OCI-LY1 (cell line): ENCODE data around the gene TRUB2.

Experiments used
- EZH2 ChIP-seq: fragments of 200-600 bp; sonication (generic), shearing (Covaris generic); IDR thresholded peaks from 2 replicates; pipeline ENCODE4 v1.8.0; 2017; ENCODE audit warnings: borderline replicate concordance, mixed run types, mild to moderate bottlenecking, antibody characterized with exemption, low read length, moderate library complexity, mixed read lengths
- TF ChIP-seq, protein P1 (sequence below): fragments of 200-600 bp; sonication (generic), shearing (Covaris generic); IDR thresholded peaks from 2 replicates; pipeline ENCODE4 v1.5.1; 2017; ENCODE audit warnings: mild to moderate bottlenecking, antibody characterized with exemption, low read length, moderate library complexity, mixed read lengths

DNA sequence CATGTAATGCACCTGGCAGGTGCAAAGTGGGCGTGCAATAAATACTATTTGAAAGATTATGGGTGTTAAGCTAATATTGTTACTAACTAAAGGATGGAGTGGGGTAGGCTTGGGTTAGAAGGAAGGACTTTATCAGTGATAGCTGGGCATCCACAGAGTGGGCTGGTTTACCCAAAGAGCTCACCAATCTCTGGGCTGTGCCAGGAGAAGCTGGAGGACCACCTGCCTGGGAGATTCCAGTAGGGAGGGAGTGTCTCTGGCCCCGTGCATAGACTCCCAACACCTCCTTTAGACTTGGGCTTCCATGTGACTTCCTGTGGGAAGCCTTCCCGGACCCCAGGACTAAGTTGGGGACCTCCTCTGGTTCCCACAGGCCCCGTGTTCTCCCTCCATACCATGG is 43.3 kb upstream of the TRUB2 start:
- no peak for TF ChIP-seq EZH2
- TF ChIP-seq, protein P1, sequence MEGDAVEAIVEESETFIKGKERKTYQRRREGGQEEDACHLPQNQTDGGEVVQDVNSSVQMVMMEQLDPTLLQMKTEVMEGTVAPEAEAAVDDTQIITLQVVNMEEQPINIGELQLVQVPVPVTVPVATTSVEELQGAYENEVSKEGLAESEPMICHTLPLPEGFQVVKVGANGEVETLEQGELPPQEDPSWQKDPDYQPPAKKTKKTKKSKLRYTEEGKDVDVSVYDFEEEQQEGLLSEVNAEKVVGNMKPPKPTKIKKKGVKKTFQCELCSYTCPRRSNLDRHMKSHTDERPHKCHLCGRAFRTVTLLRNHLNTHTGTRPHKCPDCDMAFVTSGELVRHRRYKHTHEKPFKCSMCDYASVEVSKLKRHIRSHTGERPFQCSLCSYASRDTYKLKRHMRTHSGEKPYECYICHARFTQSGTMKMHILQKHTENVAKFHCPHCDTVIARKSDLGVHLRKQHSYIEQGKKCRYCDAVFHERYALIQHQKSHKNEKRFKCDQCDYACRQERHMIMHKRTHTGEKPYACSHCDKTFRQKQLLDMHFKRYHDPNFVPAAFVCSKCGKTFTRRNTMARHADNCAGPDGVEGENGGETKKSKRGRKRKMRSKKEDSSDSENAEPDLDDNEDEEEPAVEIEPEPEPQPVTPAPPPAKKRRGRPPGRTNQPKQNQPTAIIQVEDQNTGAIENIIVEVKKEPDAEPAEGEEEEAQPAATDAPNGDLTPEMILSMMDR = no peak
